B cell (primary cell): Measurements from ENCODE around the gene DPP9.

Experiments used
- CTCF ChIP-seq: fragments of 200-600 bp; IDR thresholded peaks from one replicate; pipeline ENCODE4 v1.8.0; 2022; ENCODE audit warnings: antibody characterized with exemption, mild to moderate bottlenecking
- EZH2 ChIP-seq: IDR thresholded peaks from 2 replicates; pipeline ENCODE4 v1.6.1; 2012; ENCODE audit warnings: borderline replicate concordance, low read depth, mild to moderate bottlenecking, moderate library complexity, low read length; ENCODE audit not compliant: insufficient read depth, poor library complexity, severe bottlenecking

GRCh38 chr19:4678881-4679790 is 44.5 kb downstream of the DPP9 start:
- TF ChIP-seq CTCF (no peak), EZH2 (no peak)
